CD4-positive, alpha-beta T cell (primary cell): ENCODE measurements around the gene RBM18. TPM values are rescaled to one million over a fixed set of nuclear protein-coding genes. Genes with fewer than 3 reads are reported as not detected.
A peak's percentile ranks its signal among the peaks of the same experiment; 100 is the strongest.

Source experiments
- ATAC-seq: fragments of 200-7000 bp; cut with Tn5 transposase; one replicate; pipeline ENCODE4 v1.10.0; 2022; ENCODE audit warnings: mild to moderate bottlenecking; ENCODE audit not compliant: poor library complexity
- CTCF ChIA-PET: fragments of 350-600 bp; sonication (Branson Sonifier 250); formaldehyde crosslinking; loops from one replicate; lab custom pipeline; 2021; ENCODE audit warnings: antibody characterized with exemption, inconsistent platforms; lab: Charles Lee
- POLR2A ChIA-PET: fragments of 350-600 bp; sonication (Branson Sonifier 250); formaldehyde crosslinking; loops from one replicate; lab custom pipeline; 2021; ENCODE audit warnings: antibody characterized with exemption, inconsistent platforms; lab: Charles Lee
- DNase-seq, 14 experiments: peaks; one replicate each; pipeline ENCODE4 v3.0.0-alpha.2; 2013 to 2020; ENCODE audit warnings: mixed read lengths in 2 of 14
- H3K27ac ChIP-seq, 2 donors: one replicate each; pipeline versions ENCODE4 v1.5.1 to v1.7.0; 2013; ENCODE audit warnings: low read length in 2 of 2, low read depth in 1 of 2, mild to moderate bottlenecking in 1 of 2
- H3K27me3 ChIP-seq, 2 experiments: 1 replicate in 1 of 2; 2 replicates in 1 of 2; pipeline versions ENCODE4 v1.6.1 to v1.7.0; 2013; ENCODE audit warnings: low read length in 2 of 2, control low read depth in 1 of 2, mild to moderate bottlenecking in 1 of 2, moderate library complexity in 1 of 2; ENCODE audit not compliant: insufficient read depth in 2 of 2, control insufficient read depth in 1 of 2
- H3K36me3 ChIP-seq: one replicate; pipeline ENCODE4 v1.6.1; 2013; ENCODE audit warnings: low read length, control low read depth; ENCODE audit not compliant: insufficient read depth
- H3K4me1 ChIP-seq: one replicate; pipeline ENCODE4 v1.6.1; 2013; ENCODE audit warnings: low read length, control low read depth; ENCODE audit not compliant: insufficient read depth
- H3K4me3 ChIP-seq: one replicate; pipeline ENCODE4 v1.5.1; 2013; ENCODE audit warnings: mild to moderate bottlenecking, low read length, moderate library complexity
- H3K9me3 ChIP-seq, 2 experiments: 1 replicate in 1 of 2; 2 replicates in 1 of 2; pipeline versions ENCODE4 v1.6.1 to v1.7.0; 2013; ENCODE audit warnings: low read length in 2 of 2, mild to moderate bottlenecking in 2 of 2, control low read depth in 1 of 2, moderate library complexity in 1 of 2; ENCODE audit not compliant: control insufficient read depth in 1 of 2, insufficient read depth in 1 of 2
- H3K27ac Mint-ChIP-seq: one replicate; pipeline ENCODE4 v1.8.0; 2020; ENCODE audit warnings: mixed read lengths
- H3K27me3 Mint-ChIP-seq: one replicate; pipeline ENCODE4 v1.8.0; 2021; ENCODE audit warnings: mixed read lengths
- H3K36me3 Mint-ChIP-seq: one replicate; pipeline ENCODE4 v1.8.0; 2021; ENCODE audit warnings: low read depth, mixed read lengths
- H3K4me1 Mint-ChIP-seq: one replicate; pipeline ENCODE4 v1.8.0; 2021; ENCODE audit warnings: low read depth, mixed read lengths
- H3K4me3 Mint-ChIP-seq: one replicate; pipeline ENCODE4 v1.8.0; 2020; ENCODE audit warnings: mild to moderate bottlenecking, mixed read lengths
- H3K9me3 Mint-ChIP-seq: one replicate; pipeline ENCODE4 v1.8.0; 2020; ENCODE audit warnings: mixed read lengths
- intact Hi-C, 2 experiments: fragments of 100-400 bp; cut with DNase I in 1 of 2; cut with micrococcal nuclease in 1 of 2; formaldehyde crosslinking; loops; one replicate each; pipeline versions ENCODE4 v1.15.1 to v1.9.0; 2023 to 2025; cut with DNase I, micrococcal nuclease
- total RNA-seq, 174 experiments: library from RNA in 2 of 174; stranded (reverse) in 2 of 174; gene quantifications; one replicate each; pipeline ENCODE4 v1.2.3 and lab custom pipeline; 2021 to 2026
- TF ChIP-seq, protein P1 (sequence below): fragments of 200-600 bp; IDR thresholded peaks from one replicate; pipeline ENCODE4 v1.8.0; 2022; ENCODE audit warnings: antibody characterized with exemption, mild to moderate bottlenecking

Gene RBM18
- total RNA-seq, 2 experiments from 2014 or later, result 25.9 to 27.0 TPM

DNA sequence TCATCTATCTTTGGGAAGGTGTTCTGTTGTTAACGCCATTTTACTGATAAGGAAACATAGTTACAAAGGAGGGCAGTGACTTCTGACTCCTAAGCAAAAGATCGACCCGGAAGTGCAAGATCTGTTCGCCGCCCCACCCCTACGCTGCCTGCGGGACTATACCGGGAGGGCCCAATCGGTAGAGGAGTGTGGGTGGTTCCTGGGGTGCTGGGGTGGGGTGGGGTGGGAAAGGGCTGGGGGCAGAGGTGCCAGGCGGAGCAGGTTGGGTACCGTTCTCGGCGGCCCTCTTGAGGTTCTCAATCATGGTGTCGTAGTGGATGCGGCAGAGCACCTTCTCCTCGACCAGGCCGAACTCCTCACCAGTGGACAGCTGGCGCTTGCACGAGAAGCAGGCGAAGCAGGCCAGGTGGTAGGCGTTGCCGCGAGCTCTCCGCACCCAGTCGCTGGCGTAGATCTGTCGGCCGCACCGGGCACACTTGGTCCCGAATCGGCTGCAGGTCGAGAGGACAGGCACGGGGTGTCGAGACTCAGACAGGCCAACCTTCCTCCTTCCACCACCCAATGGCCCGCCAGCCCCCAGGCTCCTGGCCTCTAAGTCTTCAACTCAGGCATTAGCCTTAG is 47.7 kb downstream of the RBM18 start:
- H3K36me3 Mint-ChIP-seq, result no peaks in the 10 kb centered on the region
- H3K27me3 Mint-ChIP-seq, result peaks cover 94% of the 10 kb centered on the region
- H3K27ac ChIP-seq, result no peak overlapping the region
- peaks cover 39% of the 10 kb centered on the region for H3K4me1 ChIP-seq
- H3K36me3 ChIP-seq, result no peaks in the 10 kb centered on the region
- no peak overlapping the region for H3K4me3 ChIP-seq
- no peak for ATAC-seq
- no peak overlapping the region for H3K27ac Mint-ChIP-seq
- POLR2A ChIA-PET, result no interaction called here
- intact Hi-C loops, result no loop called here
- CTCF ChIA-PET, result no interaction called here
- DNase-seq, result no peak
- H3K4me3 Mint-ChIP-seq, result no peak overlapping the region
- peaks cover 28% of the 10 kb centered on the region for H3K4me1 Mint-ChIP-seq
- no peaks in the 10 kb centered on the region for H3K9me3 Mint-ChIP-seq
- peaks cover 72 to 81% of the 10 kb centered on the region in 2 experiments for H3K27me3 ChIP-seq
- TF ChIP-seq, protein P1, sequence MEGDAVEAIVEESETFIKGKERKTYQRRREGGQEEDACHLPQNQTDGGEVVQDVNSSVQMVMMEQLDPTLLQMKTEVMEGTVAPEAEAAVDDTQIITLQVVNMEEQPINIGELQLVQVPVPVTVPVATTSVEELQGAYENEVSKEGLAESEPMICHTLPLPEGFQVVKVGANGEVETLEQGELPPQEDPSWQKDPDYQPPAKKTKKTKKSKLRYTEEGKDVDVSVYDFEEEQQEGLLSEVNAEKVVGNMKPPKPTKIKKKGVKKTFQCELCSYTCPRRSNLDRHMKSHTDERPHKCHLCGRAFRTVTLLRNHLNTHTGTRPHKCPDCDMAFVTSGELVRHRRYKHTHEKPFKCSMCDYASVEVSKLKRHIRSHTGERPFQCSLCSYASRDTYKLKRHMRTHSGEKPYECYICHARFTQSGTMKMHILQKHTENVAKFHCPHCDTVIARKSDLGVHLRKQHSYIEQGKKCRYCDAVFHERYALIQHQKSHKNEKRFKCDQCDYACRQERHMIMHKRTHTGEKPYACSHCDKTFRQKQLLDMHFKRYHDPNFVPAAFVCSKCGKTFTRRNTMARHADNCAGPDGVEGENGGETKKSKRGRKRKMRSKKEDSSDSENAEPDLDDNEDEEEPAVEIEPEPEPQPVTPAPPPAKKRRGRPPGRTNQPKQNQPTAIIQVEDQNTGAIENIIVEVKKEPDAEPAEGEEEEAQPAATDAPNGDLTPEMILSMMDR, result no peak
- peaks cover 0 to 41% of the 10 kb centered on the region in 2 experiments for H3K9me3 ChIP-seq

DNA sequence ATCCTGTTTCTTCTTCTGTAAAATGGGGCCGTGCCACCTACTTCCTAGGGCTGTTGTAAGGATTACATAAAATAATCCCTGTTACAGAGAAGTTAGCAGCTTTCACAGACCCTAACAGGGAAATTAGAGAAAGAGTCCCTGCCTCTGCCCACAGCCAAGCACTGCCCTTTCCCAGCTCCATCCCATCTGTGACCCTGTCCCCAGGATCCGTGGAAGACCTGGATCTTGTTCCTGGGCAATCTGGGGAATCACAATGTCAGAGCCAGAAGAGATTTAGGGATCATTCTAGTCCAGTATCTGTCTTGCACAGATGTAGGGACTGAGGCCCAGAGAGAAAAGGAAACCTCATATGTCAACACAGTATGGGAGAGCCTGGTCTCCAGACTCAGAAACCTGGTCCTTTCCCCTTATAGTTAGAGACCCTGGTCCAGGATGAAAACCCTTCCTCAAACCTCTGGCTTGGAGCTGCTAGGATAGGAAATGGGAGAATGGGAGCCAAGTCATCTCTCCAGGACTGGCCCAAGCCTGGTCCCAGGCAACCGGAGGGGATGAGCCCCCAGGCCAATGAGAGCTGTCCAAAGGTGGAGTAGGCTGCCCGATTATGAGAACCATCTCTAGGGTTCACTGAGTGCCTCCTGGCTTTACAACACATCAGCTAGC is 48.4 kb downstream of the RBM18 start:
- ChIA-PET POLR2A (no interaction called here), CTCF (no interaction called here)
- Mint-ChIP-seq H3K27me3 (peaks cover 94% of the 10 kb centered on the region), H3K4me1 (peaks cover 28% of the 10 kb centered on the region), H3K9me3 (no peaks in the 10 kb centered on the region), H3K27ac (no peak overlapping the region), H3K4me3 (peak overlapping the region; percentile 25), H3K36me3 (no peaks in the 10 kb centered on the region)
- no peaks in the 10 kb centered on the region for H3K36me3 ChIP-seq
- DNase-seq, result no peak
- ATAC-seq, result no peak
- H3K27ac ChIP-seq, result no peak overlapping the region
- intact Hi-C loops, result no loop called here
- H3K4me3 ChIP-seq, result no peak overlapping the region
- TF ChIP-seq, protein P1, result no peak
- H3K9me3 ChIP-seq, result peaks cover 0 to 38% of the 10 kb centered on the region in 2 experiments
- H3K27me3 ChIP-seq, result peaks cover 71 to 81% of the 10 kb centered on the region in 2 experiments
- peaks cover 37% of the 10 kb centered on the region for H3K4me1 ChIP-seq

DNA sequence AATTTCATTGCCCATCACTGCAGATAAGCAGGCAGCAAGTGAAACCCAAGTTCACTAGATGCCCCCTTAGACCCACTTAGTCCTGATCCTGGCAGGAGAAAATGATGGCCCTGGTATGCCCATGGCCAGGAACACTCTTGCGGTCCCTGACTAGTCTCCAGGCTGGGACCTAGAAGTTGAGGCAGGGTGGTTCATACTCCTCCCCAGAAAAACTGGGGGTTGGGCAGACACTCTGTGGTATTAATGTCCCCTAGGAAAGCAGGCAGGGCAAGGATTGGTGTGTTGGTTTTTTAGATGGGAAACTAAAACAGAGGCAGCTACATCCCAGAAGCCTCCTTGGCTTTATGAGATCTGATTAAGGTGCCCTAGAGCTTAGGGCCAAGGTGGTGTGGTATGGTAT is 49.0 kb downstream of the RBM18 start:
- ChIA-PET CTCF (no interaction called here), POLR2A (no interaction called here)
- Mint-ChIP-seq H3K9me3 (no peaks in the 10 kb centered on the region), H3K27me3 (peaks cover 94% of the 10 kb centered on the region), H3K4me3 (peak overlapping the region; percentile 25), H3K27ac (no peak overlapping the region), H3K36me3 (no peaks in the 10 kb centered on the region), H3K4me1 (peaks cover 28% of the 10 kb centered on the region)
- intact Hi-C loops, result no loop called here
- peaks cover 67 to 81% of the 10 kb centered on the region in 2 experiments for H3K27me3 ChIP-seq
- H3K4me1 ChIP-seq, result peaks cover 33% of the 10 kb centered on the region
- no peak for DNase-seq
- no peak for ATAC-seq
- no peaks in the 10 kb centered on the region for H3K36me3 ChIP-seq
- H3K27ac ChIP-seq, result no peak overlapping the region
- peaks cover 0 to 34% of the 10 kb centered on the region in 2 experiments for H3K9me3 ChIP-seq
- no peak overlapping the region for H3K4me3 ChIP-seq
- TF ChIP-seq, protein P1, result no peak
